K562 (cell line): ENCODE data around the gene DYNC2LI1. TPM values are rescaled to one million over a fixed set of nuclear protein-coding genes. Genes with fewer than 3 reads are reported as not detected.

Experiments used
- ATAC-seq: fragments of 200-7000 bp; cut with Tn5 transposase; 3 replicates; pipeline ENCODE4 v1.9.1; 2020; ENCODE audit warnings: moderate library complexity
- BruUV-seq: library from RNA; stranded (reverse); fragments of 400-500 nt; replicated peaks from 2 replicates; lab custom pipeline; 2021; lab: Mats Ljungman, UMichigan
- CTCF ChIA-PET: fragments of 300-600 bp; formaldehyde crosslinking; extraction: SDS; loops from one replicate; lab custom pipeline; 2021; ENCODE audit warnings: low intra/inter-chr PET ratio; lab: Yijun Ruan, JAX
- POLR2A ChIA-PET: fragments of 300-600, 350-650 bp; sonication (Branson Sonifier 250); formaldehyde crosslinking; extraction: SDS; loops from one replicate; lab custom pipeline; 2021; ENCODE audit warnings: antibody characterized with exemption, inconsistent platforms; lab: Yijun Ruan, JAX
- DNase-seq, 4 experiments: peaks; one replicate each; pipeline versions ENCODE4 v3.0.0 to v3.0.0-alpha.2; 2011 to 2018; ENCODE audit warnings: low spot score in 3 of 4, mixed read lengths in 3 of 4; ENCODE audit errors: extremely low read depth in 1 of 4
- FAIRE-seq: peaks from 2 replicates; lab custom pipeline; 2011; peaks lifted over from hg19 to GRCh38; lab: Jason Lieb, UNC
- H2AFZ ChIP-seq: 2 replicates; pipeline ENCODE4 v1.6.0; 2011; ENCODE audit warnings: low read depth, low read length, control low read depth, inconsistent platforms
- H3K27ac ChIP-seq: fragments of 200-600 bp; 3 replicates; pipeline ENCODE4 v1.8.0; 2011; ENCODE audit warnings: low read depth, mild to moderate bottlenecking, control low read depth, inconsistent platforms, low read length, moderate library complexity, mixed read lengths; ENCODE audit errors: extremely low read depth
- H3K27me3 ChIP-seq, 2 experiments: fragments of 300-600 bp in 1 of 2; 2 replicates in 1 of 2; 3 replicates in 1 of 2; pipeline versions ENCODE4 v1.6.0 to v1.8.0; 2011; ENCODE audit warnings: inconsistent platforms in 2 of 2, low read length in 2 of 2, mild to moderate bottlenecking in 1 of 2, mixed read lengths in 1 of 2, moderate library complexity in 1 of 2; ENCODE audit not compliant: control insufficient read depth in 2 of 2, insufficient read depth in 2 of 2
- H3K36me3 ChIP-seq: fragments of 300-600 bp; 3 replicates; pipeline ENCODE4 v1.8.0; 2011; ENCODE audit warnings: mild to moderate bottlenecking, low read length, inconsistent platforms; ENCODE audit not compliant: control insufficient read depth, insufficient read depth
- H3K4me1 ChIP-seq, 2 experiments: fragments of 200-600 bp in 1 of 2; replicated peaks in 1 of 2; 2 replicates in 1 of 2; 3 replicates in 1 of 2; pipeline versions ENCODE4 v1.5.1 to v1.8.0; 2011; ENCODE audit warnings: inconsistent platforms in 2 of 2, low read length in 2 of 2, mild to moderate bottlenecking in 1 of 2, mixed read lengths in 1 of 2, moderate library complexity in 1 of 2; ENCODE audit not compliant: control insufficient read depth in 2 of 2, insufficient read depth in 2 of 2
- H3K4me2 ChIP-seq: 2 replicates; pipeline ENCODE4 v1.6.1; 2011; ENCODE audit warnings: low read length, control low read depth, inconsistent platforms, mixed read lengths; ENCODE audit not compliant: insufficient read depth
- H3K4me3 ChIP-seq: fragments of 200-600 bp; sonication (generic), shearing (Covaris generic); 2 replicates; pipeline ENCODE4 v1.5.1; 2016; ENCODE audit warnings: control low read depth, inconsistent platforms
- H3K79me2 ChIP-seq: fragments of 200-600 bp; 3 replicates; pipeline ENCODE4 v1.8.0; 2011; ENCODE audit warnings: low read length, inconsistent platforms; ENCODE audit not compliant: control insufficient read depth, insufficient read depth
- H3K9ac ChIP-seq, 2 experiments: 2 replicates each; pipeline versions ENCODE4 v1.6.0 to v1.6.1; 2011; ENCODE audit warnings: low read depth in 2 of 2, low read length in 2 of 2, control low read depth in 1 of 2, inconsistent platforms in 1 of 2, mild to moderate bottlenecking in 1 of 2, mixed read lengths in 1 of 2; ENCODE audit not compliant: insufficient read depth in 1 of 2
- H3K9me1 ChIP-seq: one replicate; pipeline ENCODE4 v1.6.0; 2011; ENCODE audit warnings: inconsistent platforms, mild to moderate bottlenecking, low read length, moderate library complexity; ENCODE audit not compliant: control insufficient read depth, insufficient read depth
- H3K9me3 ChIP-seq: replicated peaks from 2 replicates; pipeline ENCODE4 v1.5.1; 2011; ENCODE audit warnings: low read depth, low read length, inconsistent platforms; ENCODE audit not compliant: control insufficient read depth, insufficient read depth
- H4K20me1 ChIP-seq: replicated peaks from 2 replicates; pipeline ENCODE4 v1.6.1; 2011; ENCODE audit warnings: low read length, inconsistent platforms, mixed read lengths; ENCODE audit not compliant: control insufficient read depth, insufficient read depth
- MED1 ChIP-seq: sonication (generic); formaldehyde crosslinking; IDR thresholded peaks from 2 replicates; pipeline ENCODE4 v1.8.1; 2023; ENCODE audit warnings: missing genetic modification reagents, borderline replicate concordance
- MEIS2 ChIP-seq: fragments of 450-650 bp; IDR thresholded peaks from 2 replicates; pipeline ENCODE4 v1.6.1; 2014; ENCODE audit warnings: mild to moderate bottlenecking; ENCODE audit not compliant: partially characterized antibody
- NFIX ChIP-seq: fragments of 250-450 bp; sonication (Bioruptor Pico); IDR thresholded peaks from 2 replicates; pipeline ENCODE4 v1.4.0; 2020; ENCODE audit warnings: low read depth, mild to moderate bottlenecking, moderate library complexity
- POLR2G ChIP-seq: fragments of 200-400 bp; formaldehyde crosslinking; IDR thresholded peaks from 2 replicates; pipeline ENCODE4 v1.6.1; 2017; ENCODE audit warnings: low read depth, mild to moderate bottlenecking, antibody characterized with exemption, low read length, moderate library complexity
- RBBP5 ChIP-seq: fragments of 200-600 bp; sonication (generic); IDR thresholded peaks from 2 replicates; pipeline ENCODE4 v1.6.1; 2012; ENCODE audit warnings: borderline replicate concordance, mild to moderate bottlenecking, low read length, control low read depth, inconsistent platforms; ENCODE audit not compliant: insufficient read depth, poor library complexity, severe bottlenecking
- ZNF175 ChIP-seq: fragments of 200-800 bp; sonication (Bioruptor generic); IDR thresholded peaks from 2 replicates; pipeline ENCODE4 v1.6.1; 2016; ENCODE audit warnings: low read depth, mild to moderate bottlenecking, missing genetic modification characterization, missing compliant biosample characterization
- ZNF316 ChIP-seq: fragments of 450-650 bp; IDR thresholded peaks from 2 replicates; pipeline ENCODE4 v1.6.1; 2016
- ZNF717 ChIP-seq: fragments of 250-450 bp; sonication (Bioruptor Pico); IDR thresholded peaks from 2 replicates; pipeline ENCODE4 v1.5.0; 2021
- WGBS: fragments of 100-300 bp; shearing (Covaris generic); methylation state at CpG from one replicate; pipeline ENCODE4 v1.1.6; 2016; ENCODE audit warnings: low coverage, mixed read lengths; ENCODE audit not compliant: insufficient coverage; ENCODE audit errors: missing lambda C conversion rate; 5-methylcytosine and 5-hydroxymethylcytosine counted together
- in situ Hi-C: fragments of 300-500 bp; cut with MboI; formaldehyde crosslinking; loops from 4 replicates; pipeline ENCODE4 v1.15.0; 2018; ENCODE audit warnings: inconsistent platforms, mixed read lengths
- intact Hi-C: fragments of 100-400 bp; cut with micrococcal nuclease; formaldehyde crosslinking; loops from 2 replicates; pipeline ENCODE4 v1.14.2; 2022
- polyA plus RNA-seq, 8 experiments: library from polyadenylated mRNA; depleted of rRNA in 4 of 8; stranded (reverse) in 5 of 8; unstranded in 3 of 8; fragments of >200 nt; fragmentation: Nextera tagmentation in 2 of 8; fragmentation: Illumina TruSeq in 1 of 8; extraction: Ambion mirVana in 2 of 8; extraction: Trizol in 1 of 8; gene quantifications; 2 replicates each; pipeline versions ENCODE4 v1.2.1 to v1.2.3, GENCODE V29; 2011 to 2014; ENCODE audit warnings: inconsistent platforms in 1 of 8, missing spikeins in 1 of 8
- total RNA-seq, 7 experiments: library from RNA; depleted of rRNA in 6 of 7; stranded (reverse); fragments of >200 nt in 6 of 7; fragmentation: Illumina TruSeq in 2 of 7; extraction: Trizol in 2 of 7; gene quantifications; 2 replicates each; pipeline versions ENCODE4 v1.2.1 to v1.2.3, GENCODE V29; 2011 to 2021; ENCODE audit warnings: low replicate concordance in 1 of 7
- TF ChIP-seq, protein P1 (sequence below), 3 experiments: IDR thresholded peaks in 2 of 3; conservative IDR thresholded peaks in 1 of 3; 2 replicates each; pipeline ENCODE4 v1.5.1; 2011 to 2012; ENCODE audit warnings: low read length in 3 of 3, mild to moderate bottlenecking in 3 of 3, control low read depth in 2 of 3, improper control_type of control experiment in 1 of 3, inconsistent platforms in 1 of 3, low read depth in 1 of 3, mixed read lengths in 1 of 3, moderate library complexity in 1 of 3; ENCODE audit not compliant: insufficient read depth in 2 of 3
- TF ChIP-seq, protein P2 (sequence below): sonication (generic); formaldehyde crosslinking; IDR thresholded peaks from 2 replicates; pipeline ENCODE4 v1.8.0; 2022; ENCODE audit warnings: mild to moderate bottlenecking, missing genetic modification reagents
- TF ChIP-seq, protein P3 (sequence below): fragments of 450-650 bp; formaldehyde crosslinking; IDR thresholded peaks from 2 replicates; pipeline ENCODE4 v1.4.0; 2020; ENCODE audit warnings: mild to moderate bottlenecking, moderate library complexity
- TF ChIP-seq, protein P4 (sequence below): fragments of 450-650 bp; IDR thresholded peaks from 2 replicates; pipeline ENCODE4 v1.6.1; 2016; ENCODE audit warnings: missing biosample characterization, missing genetic modification characterization
- TF ChIP-seq, protein P5 (sequence below): fragments of 250-450 bp; sonication (Bioruptor Pico); IDR thresholded peaks from 2 replicates; pipeline ENCODE4 v1.5.0; 2021; ENCODE audit warnings: mild to moderate bottlenecking, moderate library complexity

DYNC2LI1 gene
- total and polyA plus RNA-seq, 9 of the 15 experiments (the other 6 are each of a cell fraction or from before 2014, with no cell fraction given) = 12.5 to 42.2 (median 25.8) TPM

DNA sequence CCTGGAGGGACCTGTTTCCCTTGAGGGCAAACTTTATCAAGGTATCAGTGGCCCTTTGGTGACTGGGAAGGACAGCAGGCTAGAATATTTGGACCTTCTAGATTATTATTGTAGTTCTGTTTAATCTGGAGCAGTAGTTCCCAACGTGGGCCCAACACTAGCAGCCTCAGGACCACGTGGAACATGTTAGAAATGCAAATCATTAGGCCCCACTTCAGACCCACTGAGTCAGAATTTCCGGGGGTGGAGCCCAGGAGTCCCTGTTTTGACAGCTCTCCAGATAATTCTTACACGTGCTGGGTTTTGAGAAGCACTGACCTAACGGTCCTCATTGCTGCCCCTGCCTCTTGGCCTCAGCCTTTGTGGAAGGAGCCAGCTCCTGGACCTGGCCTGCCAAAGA is 25.5 kb upstream of the DYNC2LI1 start:
- no peak for DNase-seq
- BruUV-seq = no TSS peak
- no peaks in the 10 kb centered on the region for H3K79me2 ChIP-seq

More for the DNA sequence above, 25.5 kb upstream of the DYNC2LI1 start:
- 4% methylated on average over 5 of the region's 5 CpGs for WGBS
- Histone ChIP-seq H3K9ac (no peak overlapping the region), H3K4me3 (no peak overlapping the region), H4K20me1 (no peaks in the 10 kb centered on the region), H3K9me3 (no peaks in the 10 kb centered on the region), H3K9me1 (no peaks in the 10 kb centered on the region), H3K4me1 (peaks cover 0 to 3% of the 10 kb centered on the region in 2 experiments; a peak in 1 of 5 replicates), H3K36me3 (no peaks in the 10 kb centered on the region), H3K4me2 (no peak overlapping the region), H3K27me3 (no peaks in the 10 kb centered on the region), H2AFZ (no peak overlapping the region; the same call in 1 of the 2 replicates), H3K27ac (no peak overlapping the region)
- POLR2A ChIA-PET = interaction anchor here (0.6 kb wide), 1 partner anchor 29 kb away, joined by 3 read pairs; no protein-coding TSS in a partner anchor
- intact Hi-C loops = no loop called here
- in situ Hi-C loops = no loop called here
- no peak for FAIRE-seq
- CTCF ChIA-PET = no interaction called here
- no peak for ATAC-seq
- TF ChIP-seq POLR2G (no peak), ZNF717 (CRISPR knock-in tag) (no peak), MED1 (CRISPR knock-in tag) (no peak), ZNF175 (CRISPR knock-in tag) (no peak), RBBP5 (no peak), ZNF316 (no peak), NFIX (no peak), MEIS2 (no peak)
- TF ChIP-seq, protein P1, sequence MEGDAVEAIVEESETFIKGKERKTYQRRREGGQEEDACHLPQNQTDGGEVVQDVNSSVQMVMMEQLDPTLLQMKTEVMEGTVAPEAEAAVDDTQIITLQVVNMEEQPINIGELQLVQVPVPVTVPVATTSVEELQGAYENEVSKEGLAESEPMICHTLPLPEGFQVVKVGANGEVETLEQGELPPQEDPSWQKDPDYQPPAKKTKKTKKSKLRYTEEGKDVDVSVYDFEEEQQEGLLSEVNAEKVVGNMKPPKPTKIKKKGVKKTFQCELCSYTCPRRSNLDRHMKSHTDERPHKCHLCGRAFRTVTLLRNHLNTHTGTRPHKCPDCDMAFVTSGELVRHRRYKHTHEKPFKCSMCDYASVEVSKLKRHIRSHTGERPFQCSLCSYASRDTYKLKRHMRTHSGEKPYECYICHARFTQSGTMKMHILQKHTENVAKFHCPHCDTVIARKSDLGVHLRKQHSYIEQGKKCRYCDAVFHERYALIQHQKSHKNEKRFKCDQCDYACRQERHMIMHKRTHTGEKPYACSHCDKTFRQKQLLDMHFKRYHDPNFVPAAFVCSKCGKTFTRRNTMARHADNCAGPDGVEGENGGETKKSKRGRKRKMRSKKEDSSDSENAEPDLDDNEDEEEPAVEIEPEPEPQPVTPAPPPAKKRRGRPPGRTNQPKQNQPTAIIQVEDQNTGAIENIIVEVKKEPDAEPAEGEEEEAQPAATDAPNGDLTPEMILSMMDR (IDR thresholded peaks at IDR 0.05 in 2 of 3, conservative IDR thresholded peaks at IDR 0.05 in 1 of 3; ENCODE audit: insufficient read depth in 2 of 3, low read depth in 1 of 3, low read length in 3 of 3) = no peak
- TF ChIP-seq, protein P2, sequence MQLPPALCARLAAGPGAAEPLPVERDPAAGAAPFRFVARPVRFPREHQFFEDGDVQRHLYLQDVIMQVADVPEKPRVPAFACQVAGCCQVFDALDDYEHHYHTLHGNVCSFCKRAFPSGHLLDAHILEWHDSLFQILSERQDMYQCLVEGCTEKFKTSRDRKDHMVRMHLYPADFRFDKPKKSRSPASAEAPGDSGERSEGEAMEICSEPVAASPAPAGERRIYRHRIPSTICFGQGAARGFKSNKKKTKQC = no peak
- TF ChIP-seq, protein P3, sequence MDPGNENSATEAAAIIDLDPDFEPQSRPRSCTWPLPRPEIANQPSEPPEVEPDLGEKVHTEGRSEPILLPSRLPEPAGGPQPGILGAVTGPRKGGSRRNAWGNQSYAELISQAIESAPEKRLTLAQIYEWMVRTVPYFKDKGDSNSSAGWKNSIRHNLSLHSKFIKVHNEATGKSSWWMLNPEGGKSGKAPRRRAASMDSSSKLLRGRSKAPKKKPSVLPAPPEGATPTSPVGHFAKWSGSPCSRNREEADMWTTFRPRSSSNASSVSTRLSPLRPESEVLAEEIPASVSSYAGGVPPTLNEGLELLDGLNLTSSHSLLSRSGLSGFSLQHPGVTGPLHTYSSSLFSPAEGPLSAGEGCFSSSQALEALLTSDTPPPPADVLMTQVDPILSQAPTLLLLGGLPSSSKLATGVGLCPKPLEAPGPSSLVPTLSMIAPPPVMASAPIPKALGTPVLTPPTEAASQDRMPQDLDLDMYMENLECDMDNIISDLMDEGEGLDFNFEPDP (CRISPR knock-in tag) = no peak
- TF ChIP-seq, protein P4, sequence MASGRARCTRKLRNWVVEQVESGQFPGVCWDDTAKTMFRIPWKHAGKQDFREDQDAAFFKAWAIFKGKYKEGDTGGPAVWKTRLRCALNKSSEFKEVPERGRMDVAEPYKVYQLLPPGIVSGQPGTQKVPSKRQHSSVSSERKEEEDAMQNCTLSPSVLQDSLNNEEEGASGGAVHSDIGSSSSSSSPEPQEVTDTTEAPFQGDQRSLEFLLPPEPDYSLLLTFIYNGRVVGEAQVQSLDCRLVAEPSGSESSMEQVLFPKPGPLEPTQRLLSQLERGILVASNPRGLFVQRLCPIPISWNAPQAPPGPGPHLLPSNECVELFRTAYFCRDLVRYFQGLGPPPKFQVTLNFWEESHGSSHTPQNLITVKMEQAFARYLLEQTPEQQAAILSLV (tag) = no peak
- TF ChIP-seq, protein P5, sequence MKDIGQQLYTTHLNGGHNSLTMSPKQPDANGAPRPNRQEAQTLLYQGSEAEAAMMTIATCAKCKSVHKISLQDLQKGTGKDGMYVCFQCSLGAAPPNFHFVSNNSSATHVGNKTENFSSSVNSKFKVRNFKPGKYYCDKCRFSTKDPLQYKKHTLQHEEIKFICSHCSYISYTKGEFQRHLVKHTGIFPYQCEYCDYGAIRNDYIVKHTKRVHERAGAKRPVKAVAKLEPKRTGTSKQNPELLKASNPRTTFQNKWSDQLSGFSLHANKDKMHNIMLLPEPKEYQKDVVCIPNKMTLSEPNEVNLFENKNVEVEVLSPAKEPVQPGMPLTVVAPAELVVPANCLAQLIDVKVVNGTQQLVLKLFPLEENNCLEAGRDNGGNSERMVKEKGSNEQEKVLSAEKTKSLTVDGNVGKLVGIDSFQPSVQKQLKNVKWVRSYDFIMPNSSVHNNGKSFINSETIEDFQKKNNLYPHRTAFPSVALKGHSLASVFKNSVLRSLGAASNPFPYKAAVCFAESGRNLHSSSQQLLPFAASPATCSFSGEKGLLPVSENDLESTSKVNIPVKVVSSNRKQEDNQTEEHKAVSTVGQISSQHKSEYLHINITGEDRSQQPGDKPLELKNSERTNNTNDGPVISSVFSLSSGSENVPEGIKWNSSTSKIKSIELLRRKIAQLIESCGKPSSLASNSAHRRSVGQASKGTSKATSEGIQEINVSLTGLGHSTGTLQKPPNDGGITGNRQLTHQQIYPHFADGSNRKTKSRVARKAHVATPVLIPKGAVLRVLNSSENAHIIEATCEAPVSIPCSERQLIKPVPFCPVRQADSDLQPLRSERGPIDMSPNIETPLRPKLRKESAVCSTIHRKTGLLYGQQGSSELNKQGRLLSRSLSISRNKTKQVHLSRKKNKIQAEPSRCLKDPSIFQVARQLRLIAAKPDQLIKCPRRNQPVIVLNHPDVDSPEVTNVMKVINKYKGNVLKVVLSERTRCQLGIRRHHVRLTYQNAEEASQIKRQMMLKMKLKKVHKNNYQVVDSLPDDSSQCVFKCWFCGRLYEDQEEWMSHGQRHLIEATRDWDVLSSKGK (CRISPR knock-in tag) = no peak
- TF ChIP-seq, all 486 proteins: peak for 0
